A549 (cell line): Measurements from ENCODE around the gene SCYGR1. TPM values are rescaled to one million over a fixed set of nuclear protein-coding genes. Genes with fewer than 3 reads are reported as not detected.
A peak's percentile ranks its signal among the peaks of the same experiment; 100 is the strongest.

Experiments
- BCL3 ChIP-seq: fragments of >200 bp; sonication (Bioruptor Twin); formaldehyde crosslinking; IDR thresholded peaks from 3 replicates; pipeline ENCODE4 v1.6.1; 2016
- CBX8 ChIP-seq: fragments of 200-600 bp; sonication (generic); IDR thresholded peaks from 2 replicates; pipeline ENCODE4 v1.6.1; 2016
- CEBPB ChIP-seq, 2 experiments: fragments of >200 bp in 1 of 2; sonication (Bioruptor Twin) in 1 of 2; formaldehyde crosslinking in 1 of 2; IDR thresholded peaks; 2 replicates each; pipeline ENCODE4 v1.6.1; 2012 to 2016
- CHD4 ChIP-seq: fragments of 200-600 bp; sonication (generic); IDR thresholded peaks from 2 replicates; pipeline ENCODE4 v1.6.1; 2016; ENCODE audit warnings: antibody characterized with exemption, mild to moderate bottlenecking, borderline replicate concordance
- CTCF ChIP-seq: fragments of >200 bp; sonication (Bioruptor Twin); formaldehyde crosslinking; IDR thresholded peaks from 3 replicates; pipeline ENCODE4 v1.5.1; 2016
- E2F6 ChIP-seq: IDR thresholded peaks from 2 replicates; pipeline ENCODE4 v1.6.1; 2012; ENCODE audit warnings: low read depth, borderline replicate concordance
- EHMT2 ChIP-seq: fragments of 200-600 bp; sonication (generic); IDR thresholded peaks from 2 replicates; pipeline ENCODE4 v1.6.1; 2016; ENCODE audit warnings: antibody characterized with exemption, low read depth, mild to moderate bottlenecking, moderate library complexity
- ELK1 ChIP-seq: fragments of 150-350 bp; IDR thresholded peaks from 2 replicates; pipeline ENCODE4 v1.6.1; 2014; ENCODE audit warnings: low read depth, mild to moderate bottlenecking, low read length
- FOSB ChIP-seq: fragments of 250-450 bp; sonication (Bioruptor Pico); IDR thresholded peaks from 2 replicates; pipeline ENCODE4 v1.5.0; 2020; ENCODE audit warnings: mild to moderate bottlenecking, moderate library complexity
- FOSL2 ChIP-seq, 2 experiments: fragments of 450-650 bp in 1 of 2; fragments of >200 bp in 1 of 2; sonication (Bioruptor Twin) in 1 of 2; formaldehyde crosslinking; IDR thresholded peaks; 2 replicates each; pipeline versions ENCODE4 v1.5.0 to v1.6.1; 2016 to 2020; ENCODE audit warnings: mild to moderate bottlenecking in 1 of 2, moderate library complexity in 1 of 2
- FOXS1 ChIP-seq: fragments of 250-450 bp; sonication (Bioruptor Pico); IDR thresholded peaks from 2 replicates; pipeline ENCODE4 v1.5.0; 2020; ENCODE audit warnings: mild to moderate bottlenecking, moderate library complexity
- GATA3 ChIP-seq: IDR thresholded peaks from 2 replicates; pipeline ENCODE4 v1.6.1; 2012; ENCODE audit warnings: borderline replicate concordance
- HDAC2 ChIP-seq: fragments of 200-600 bp; sonication (generic); IDR thresholded peaks from 2 replicates; pipeline ENCODE4 v1.6.1; 2016
- HES2 ChIP-seq: fragments of >200 bp; sonication (Bioruptor Twin); formaldehyde crosslinking; IDR thresholded peaks from 2 replicates; pipeline ENCODE4 v1.6.1; 2016
- HEYL ChIP-seq: fragments of 250-450 bp; sonication (Bioruptor Pico); IDR thresholded peaks from 2 replicates; pipeline ENCODE4 v1.8.0; 2021; ENCODE audit warnings: mild to moderate bottlenecking, moderate library complexity
- HMGXB4 ChIP-seq: fragments of 250-450 bp; sonication (Bioruptor Pico); IDR thresholded peaks from 2 replicates; pipeline ENCODE4 v1.5.0; 2021; ENCODE audit warnings: mild to moderate bottlenecking, moderate library complexity, borderline replicate concordance
- HOXB13 ChIP-seq: fragments of 250-450 bp; sonication (Bioruptor Pico); IDR thresholded peaks from 2 replicates; pipeline ENCODE4 v1.5.0; 2020; ENCODE audit warnings: low read depth, mild to moderate bottlenecking, moderate library complexity
- JUNB ChIP-seq: fragments of >200 bp; sonication (Bioruptor Twin); formaldehyde crosslinking; IDR thresholded peaks from 2 replicates; pipeline ENCODE4 v1.6.1; 2016
- KDM1A ChIP-seq: fragments of 200-600 bp; sonication (generic); IDR thresholded peaks from 2 replicates; pipeline ENCODE4 v1.6.1; 2016; ENCODE audit warnings: low read depth, mild to moderate bottlenecking
- MAFK ChIP-seq: fragments of 450-650 bp; IDR thresholded peaks from 2 replicates; pipeline ENCODE4 v1.6.1; 2014; ENCODE audit not compliant: partially characterized antibody
- MAX ChIP-seq: IDR thresholded peaks from 2 replicates; pipeline ENCODE4 v1.6.1; 2012
- NFE2L2 ChIP-seq: fragments of 150-350 bp; conservative IDR thresholded peaks from 2 replicates; pipeline ENCODE4 v1.6.1; 2014; ENCODE audit warnings: low read length
- NR3C1 ChIP-seq: fragments of >200 bp; sonication (Bioruptor Twin); formaldehyde crosslinking; IDR thresholded peaks from 3 replicates; pipeline ENCODE4 v1.6.1; 2017
- PBX3 ChIP-seq: IDR thresholded peaks from 2 replicates; pipeline ENCODE4 v1.6.1; 2012
- PHF8 ChIP-seq: fragments of 200-600 bp; sonication (generic); IDR thresholded peaks from 2 replicates; pipeline ENCODE4 v1.6.1; 2016; ENCODE audit warnings: low read depth, mild to moderate bottlenecking, antibody characterized with exemption, moderate library complexity, borderline replicate concordance
- POLR2A ChIP-seq: IDR thresholded peaks from 2 replicates; pipeline ENCODE4 v1.6.1; 2012; ENCODE audit warnings: mild to moderate bottlenecking, low read length
- RARB ChIP-seq: fragments of 250-450 bp; sonication (Bioruptor Pico); IDR thresholded peaks from 2 replicates; pipeline ENCODE4 v1.8.0; 2021; ENCODE audit warnings: mild to moderate bottlenecking, moderate library complexity
- REST ChIP-seq: fragments of 200-600 bp; sonication (generic); IDR thresholded peaks from 2 replicates; pipeline ENCODE4 v1.6.1; 2016; ENCODE audit warnings: antibody characterized with exemption, mild to moderate bottlenecking, moderate library complexity
- RFX5 ChIP-seq: fragments of 450-650 bp; IDR thresholded peaks from 2 replicates; pipeline ENCODE4 v1.7.1; 2014; ENCODE audit warnings: antibody characterized with exemption, mild to moderate bottlenecking, moderate library complexity
- SREBF2 ChIP-seq: fragments of 450-650 bp; IDR thresholded peaks from 2 replicates; pipeline ENCODE4 v1.6.1; 2014; ENCODE audit warnings: mild to moderate bottlenecking, moderate library complexity
- ZFP36 ChIP-seq: fragments of 450-650 bp; IDR thresholded peaks from 2 replicates; pipeline ENCODE4 v1.6.1; 2014; ENCODE audit warnings: borderline replicate concordance; ENCODE audit not compliant: partially characterized antibody
- ZNF302 ChIP-seq: fragments of 250-450 bp; sonication (Bioruptor Pico); IDR thresholded peaks from 2 replicates; pipeline ENCODE4 v1.9.0; 2021; ENCODE audit warnings: inconsistent platforms, mild to moderate bottlenecking, moderate library complexity
- polyA plus RNA-seq, 4 experiments: library from polyadenylated mRNA; depleted of rRNA in 3 of 4; stranded (reverse); fragments of >200 nt; fragmentation: RNase III in 1 of 4; extraction: RNeasy Plus Mini Kit Qiagen cat#74134 plus additional on column Dnase treatment in 1 of 4; gene quantifications; 2 replicates in 3 of 4; 3 replicates in 1 of 4; pipeline ENCODE4 v1.2.3, GENCODE V29; 2011 to 2017

The SCYGR1 gene
- polyA plus RNA-seq, 2 of the 4 experiments (the other 2 are of a cell fraction): not detected

GRCh38 chr2:227388537-227389011, 825 bp upstream of the SCYGR1 start (continued):
- TF ChIP-seq PHF8: no peak
- peak; percentile 89 for TF ChIP-seq RARB (CRISPR knock-in tag)
- TF ChIP-seq MAFK: peak; percentile 98
- TF ChIP-seq NFE2L2: peak; percentile 96
- TF ChIP-seq REST: no peak
- TF ChIP-seq BCL3: peak; percentile 98
- TF ChIP-seq CBX8: no peak
- TF ChIP-seq CHD4: no peak
- no peak for TF ChIP-seq FOSB (CRISPR knock-in tag)
- TF ChIP-seq NR3C1: no peak
- no peak; the same call in 1 of the 2 replicates for TF ChIP-seq HMGXB4
- peak; percentile 99 for TF ChIP-seq GATA3
- no peak for TF ChIP-seq RFX5
- TF ChIP-seq HDAC2: no peak
- TF ChIP-seq JUNB: peak; percentile 99
- 0 out of 2 replicates have a peak, but pooled peaks have one; percentile 39 for TF ChIP-seq HEYL (CRISPR knock-in tag)
- peak; percentile 65; the same call in 1 of the 2 replicates for TF ChIP-seq E2F6
- TF ChIP-seq KDM1A: no peak
- no peak for TF ChIP-seq EHMT2
- TF ChIP-seq POLR2A: no peak
- TF ChIP-seq CEBPB (IDR thresholded peaks at IDR 0.05): peak; percentile 98 to 99
- no peak for TF ChIP-seq ZFP36
- no peak for TF ChIP-seq ELK1
- peak; percentile 95 for TF ChIP-seq HES2
- TF ChIP-seq FOXS1 (CRISPR knock-in tag): peak; percentile 79; the same call in 1 of the 2 replicates
- peak; percentile 85 for TF ChIP-seq PBX3
- peak; percentile 89 for TF ChIP-seq MAX
- peak; percentile 77; the same call in 1 of the 2 replicates for TF ChIP-seq HOXB13 (CRISPR knock-in tag)
- TF ChIP-seq FOSL2 (IDR thresholded peaks at IDR 0.05): peak; percentile 86
- peak; percentile 98 for TF ChIP-seq FOSL2 (CRISPR knock-in tag; IDR thresholded peaks at IDR 0.05)
- TF ChIP-seq SREBF2: no peak
- TF ChIP-seq CTCF: no peak
- TF ChIP-seq ZNF302 (CRISPR knock-in tag): no peak
